Lung (tissue), 12 donors: ENCODE results near the gene TCEA3. TPM values are rescaled to one million over a fixed set of nuclear protein-coding genes. Genes with fewer than 3 reads are reported as not detected.
A peak's percentile ranks its signal among the peaks of the same experiment; 100 is the strongest.

Experiments
- ATAC-seq: fragments of 200-7000 bp; cut with Tn5 transposase; one replicate; pipeline ENCODE4 v1.9.1; 2020; ENCODE audit warnings: moderate number of reproducible peaks; ENCODE audit not compliant: insufficient read depth, low FRiP score
- DNase-seq, 3 donors: peaks; one replicate each; pipeline ENCODE4 v3.0.0-alpha.2; 2013 to 2017
- H3K27ac ChIP-seq, 2 donors: one replicate each; pipeline ENCODE4 v1.5.1; 2013; ENCODE audit warnings: mild to moderate bottlenecking in 2 of 2, moderate library complexity in 2 of 2, control low read depth in 1 of 2, inconsistent platforms in 1 of 2, low read depth in 1 of 2, low read length in 1 of 2
- H3K27me3 ChIP-seq, 3 donors: one replicate each; pipeline ENCODE4 v1.5.1; 2013; ENCODE audit warnings: low read length in 2 of 3; ENCODE audit not compliant: control insufficient read depth in 3 of 3, insufficient read depth in 3 of 3
- H3K36me3 ChIP-seq, 4 donors: one replicate each; pipeline ENCODE4 v1.5.1; 2013; ENCODE audit warnings: low read length in 4 of 4, mild to moderate bottlenecking in 1 of 4, moderate library complexity in 1 of 4; ENCODE audit not compliant: control insufficient read depth in 4 of 4, insufficient read depth in 4 of 4
- H3K4me1 ChIP-seq, 5 donors: one replicate each; pipeline ENCODE4 v1.5.1; 2013; ENCODE audit warnings: low read length in 5 of 5, mild to moderate bottlenecking in 2 of 5, moderate library complexity in 1 of 5; ENCODE audit not compliant: control insufficient read depth in 5 of 5, insufficient read depth in 5 of 5
- H3K4me3 ChIP-seq: one replicate; pipeline ENCODE4 v1.5.1; 2013; ENCODE audit warnings: mild to moderate bottlenecking, control low read depth, moderate library complexity
- H3K9ac ChIP-seq, 2 donors: one replicate each; pipeline ENCODE4 v1.5.1; 2013; ENCODE audit warnings: low read length in 2 of 2, control low read depth in 1 of 2; ENCODE audit not compliant: insufficient read depth in 1 of 2
- H3K9me3 ChIP-seq, 4 donors: one replicate each; pipeline ENCODE4 v1.5.1; 2013; ENCODE audit warnings: low read length in 3 of 4, mild to moderate bottlenecking in 1 of 4, moderate library complexity in 1 of 4; ENCODE audit not compliant: control insufficient read depth in 4 of 4, insufficient read depth in 3 of 4
- WGBS, 2 donors: extraction: QIAGEN DNeasy Blood & Tissue Kit; methylation state at CpG; one replicate each; pipeline ENCODE4 v1.1.7; 2013; 5-methylcytosine and 5-hydroxymethylcytosine counted together
- polyA plus RNA-seq, 2 donors: library from polyadenylated mRNA; stranded (reverse); fragments of 200-250 nt; gene quantifications; one replicate each; pipeline ENCODE4 v1.2.1, GENCODE V29; 2013
- total RNA-seq, 2 donors: library from RNA; depleted of rRNA in 1 of 2; stranded (reverse); fragments of >200 nt in 1 of 2; gene quantifications; one replicate each; pipeline ENCODE4 v1.2.1, GENCODE V29; 2014 to 2021
- TF ChIP-seq, protein P1 (sequence below): IDR thresholded peaks from 2 replicates; pipeline ENCODE4 v1.5.1; 2012; ENCODE audit warnings: mild to moderate bottlenecking; ENCODE audit errors: control extremely low read depth, extremely low read depth
- donor health status: control.
- donor health status: control.
- donor health status: Bipolar disorder and iron deficiency.
- donor health status: healthy.
- donor health status: DM: yes; HTN: yes; CAD: no.

TCEA3 gene
- total and polyA plus RNA-seq, 4 donors: 10.3 to 37.5 (median 29.9) TPM

GRCh38 chr1:23453455-23454000 lies 29.0 kb upstream of the TCEA3 start:
- WGBS, 2 donors: 80 to 84% methylated on average over 3 of the region's 3 CpGs
- peak overlapping the region in 1 of 2 donors; percentile 3 for H3K27ac ChIP-seq
- TF ChIP-seq, protein P1, sequence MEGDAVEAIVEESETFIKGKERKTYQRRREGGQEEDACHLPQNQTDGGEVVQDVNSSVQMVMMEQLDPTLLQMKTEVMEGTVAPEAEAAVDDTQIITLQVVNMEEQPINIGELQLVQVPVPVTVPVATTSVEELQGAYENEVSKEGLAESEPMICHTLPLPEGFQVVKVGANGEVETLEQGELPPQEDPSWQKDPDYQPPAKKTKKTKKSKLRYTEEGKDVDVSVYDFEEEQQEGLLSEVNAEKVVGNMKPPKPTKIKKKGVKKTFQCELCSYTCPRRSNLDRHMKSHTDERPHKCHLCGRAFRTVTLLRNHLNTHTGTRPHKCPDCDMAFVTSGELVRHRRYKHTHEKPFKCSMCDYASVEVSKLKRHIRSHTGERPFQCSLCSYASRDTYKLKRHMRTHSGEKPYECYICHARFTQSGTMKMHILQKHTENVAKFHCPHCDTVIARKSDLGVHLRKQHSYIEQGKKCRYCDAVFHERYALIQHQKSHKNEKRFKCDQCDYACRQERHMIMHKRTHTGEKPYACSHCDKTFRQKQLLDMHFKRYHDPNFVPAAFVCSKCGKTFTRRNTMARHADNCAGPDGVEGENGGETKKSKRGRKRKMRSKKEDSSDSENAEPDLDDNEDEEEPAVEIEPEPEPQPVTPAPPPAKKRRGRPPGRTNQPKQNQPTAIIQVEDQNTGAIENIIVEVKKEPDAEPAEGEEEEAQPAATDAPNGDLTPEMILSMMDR: no peak

GRCh38 chr1:23452011-23452411 lies 27.5 kb upstream of the TCEA3 start:
- DNase-seq: peak; percentile 64 to 87 (median 82)
- Histone ChIP-seq H3K27ac (peak overlapping the region in 1 of 2 donors; percentile 68), H3K9me3 (no peaks in the 10 kb centered on the region), H3K9ac (no peak overlapping the region), H3K4me3 (no peak overlapping the region), H3K36me3 (peaks cover 0 to 19% (median 9%) of the 10 kb centered on the region in 4 donors), H3K4me1 (peaks cover 0 to 15% (median 7%) of the 10 kb centered on the region in 5 donors), H3K27me3 (no peaks in the 10 kb centered on the region)
- peak; percentile 83 for ATAC-seq
- 22 to 27% methylated on average over 5 of the region's 5 CpGs for WGBS, 2 donors
- TF ChIP-seq, protein P1: no peak

More at GRCh38 chr1:23453455-23454000, 29.0 kb upstream of the TCEA3 start:
- DNase-seq (no peak), ATAC-seq (no peak)
- no peaks in the 10 kb centered on the region for H3K27me3 ChIP-seq
- H3K36me3 ChIP-seq: peaks cover 0 to 19% (median 9%) of the 10 kb centered on the region in 4 donors
- H3K4me3 ChIP-seq: no peak overlapping the region
- no peak overlapping the region for H3K9ac ChIP-seq
- H3K9me3 ChIP-seq: no peaks in the 10 kb centered on the region
- peaks cover 0 to 15% (median 7%) of the 10 kb centered on the region in 5 donors for H3K4me1 ChIP-seq

DNA sequence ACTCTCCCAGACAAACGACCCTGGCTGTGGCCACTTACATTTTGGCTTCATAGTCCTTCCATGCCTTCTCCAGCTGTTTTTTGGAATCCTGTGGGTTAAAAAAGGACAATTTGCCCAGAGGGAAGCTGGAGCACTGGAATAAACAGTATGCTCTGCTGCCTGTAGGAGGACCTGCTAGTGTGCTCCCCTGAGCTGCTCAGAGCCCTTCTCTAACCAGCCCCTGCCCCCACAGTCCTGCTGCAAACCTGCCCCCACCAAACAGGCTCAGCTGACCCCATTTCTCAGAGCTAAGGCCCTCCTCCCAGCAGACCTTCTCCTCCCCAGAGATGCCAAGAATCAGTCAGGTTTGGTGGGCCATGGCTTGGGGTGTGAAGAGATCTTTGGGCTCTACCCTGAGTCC lies 26.9 kb upstream of the TCEA3 start:
- Histone ChIP-seq H3K27me3 (no peaks in the 10 kb centered on the region), H3K4me1 (peaks cover 0 to 15% (median 6%) of the 10 kb centered on the region in 5 donors), H3K9ac (no peak overlapping the region), H3K27ac (peak overlapping the region in 1 of 2 donors; percentile 68), H3K9me3 (no peaks in the 10 kb centered on the region), H3K36me3 (peaks cover 0 to 19% (median 8%) of the 10 kb centered on the region in 4 donors), H3K4me3 (no peak overlapping the region)
- DNase-seq: no peak
- ATAC-seq: no peak
- TF ChIP-seq, protein P1: no peak
- 46 to 71% methylated on average over 1 of the region's 1 CpG for WGBS, 2 donors
